Chondrocyte (in vitro differentiated cells): ENCODE measurements around the gene SLC35F4. TPM values are rescaled to one million over a fixed set of nuclear protein-coding genes. Genes with fewer than 3 reads are reported as not detected.

Source experiments
- DNase-seq: peaks from one replicate; pipeline ENCODE4 v3.0.0; 2021; ENCODE audit warnings: mixed read lengths, low spot score
- H3K27ac Mint-ChIP-seq: one replicate; pipeline ENCODE4 v1.8.0; 2021; ENCODE audit warnings: mild to moderate bottlenecking, moderate library complexity, mixed read lengths; ENCODE audit not compliant: unreplicated experiment
- H3K27me3 Mint-ChIP-seq: 2 replicates; pipeline ENCODE4 v1.8.0; 2021; ENCODE audit warnings: low read depth, mixed read lengths
- H3K36me3 Mint-ChIP-seq: 2 replicates; pipeline ENCODE4 v1.8.0; 2021; ENCODE audit warnings: low read depth, mixed read lengths
- H3K4me1 Mint-ChIP-seq: 2 replicates; pipeline ENCODE4 v1.8.0; 2021; ENCODE audit warnings: low read depth, mild to moderate bottlenecking, mixed read lengths
- H3K4me3 Mint-ChIP-seq: one replicate; pipeline ENCODE4 v1.8.0; 2021; ENCODE audit warnings: mild to moderate bottlenecking, moderate library complexity, mixed read lengths; ENCODE audit not compliant: unreplicated experiment
- H3K9me3 Mint-ChIP-seq: 2 replicates; pipeline ENCODE4 v1.8.0; 2021; ENCODE audit warnings: low read depth, mixed read lengths
- CTCF ChIP-seq: fragments of 200-600 bp; sonication (generic); IDR thresholded peaks from 2 replicates; pipeline ENCODE4 v1.5.0; 2021; ENCODE audit warnings: antibody characterized with exemption, mild to moderate bottlenecking, moderate library complexity
- total RNA-seq: library from RNA; stranded (reverse); gene quantifications from 3 replicates; pipeline ENCODE4 v1.2.1, GENCODE V29; 2021

Gene SLC35F4
- total RNA-seq, 1 donor from 2014 or later, result not detected

- no peaks in the 10 kb centered on the region for H3K36me3 Mint-ChIP-seq
- no peaks in the 10 kb centered on the region for H3K4me1 Mint-ChIP-seq
- no peak for DNase-seq
- H3K9me3 Mint-ChIP-seq, result no peaks in the 10 kb centered on the region
- H3K27me3 Mint-ChIP-seq, result no peaks in the 10 kb centered on the region
- TF ChIP-seq CTCF, result no peak
- no peak overlapping the region for H3K4me3 Mint-ChIP-seq
- H3K27ac Mint-ChIP-seq, result no peak overlapping the region
These were observed 53.2 kb downstream of the SLC35F4 start for GRCh38 chr14:57812741-57813140.

- no peak for TF ChIP-seq CTCF
- Mint-ChIP-seq H3K4me1 (no peaks in the 10 kb centered on the region), H3K27me3 (no peaks in the 10 kb centered on the region), H3K9me3 (no peaks in the 10 kb centered on the region), H3K4me3 (no peak overlapping the region), H3K36me3 (no peaks in the 10 kb centered on the region), H3K27ac (no peak overlapping the region)
- DNase-seq, result no peak
These were observed 53.8 kb downstream of the SLC35F4 start for GRCh38 chr14:57811998-57812546.

GRCh38 chr14:57809808-57810207 is 56.1 kb downstream of the SLC35F4 start:
- no peaks in the 10 kb centered on the region for H3K36me3 Mint-ChIP-seq
- no peaks in the 10 kb centered on the region for H3K9me3 Mint-ChIP-seq
- no peak for DNase-seq
- no peak overlapping the region for H3K27ac Mint-ChIP-seq
- no peak for TF ChIP-seq CTCF
- peaks cover 4% of the 10 kb centered on the region for H3K27me3 Mint-ChIP-seq
- H3K4me3 Mint-ChIP-seq, result no peak overlapping the region
- no peaks in the 10 kb centered on the region for H3K4me1 Mint-ChIP-seq

- H3K27ac Mint-ChIP-seq, result no peak overlapping the region
- no peaks in the 10 kb centered on the region for H3K27me3 Mint-ChIP-seq
- H3K36me3 Mint-ChIP-seq, result no peaks in the 10 kb centered on the region
- peaks cover 8% of the 10 kb centered on the region for H3K9me3 Mint-ChIP-seq
- TF ChIP-seq CTCF, result no peak
- H3K4me1 Mint-ChIP-seq, result no peaks in the 10 kb centered on the region
- no peak overlapping the region for H3K4me3 Mint-ChIP-seq
- DNase-seq, result no peak
These were observed 68.7 kb downstream of the SLC35F4 start for GRCh38 chr14:57797160-57797559.

- Mint-ChIP-seq H3K9me3 (peaks cover 5% of the 10 kb centered on the region), H3K36me3 (no peaks in the 10 kb centered on the region), H3K4me1 (no peaks in the 10 kb centered on the region), H3K27me3 (no peaks in the 10 kb centered on the region), H3K27ac (no peak overlapping the region), H3K4me3 (no peak overlapping the region)
- no peak for TF ChIP-seq CTCF
- no peak for DNase-seq
These were observed 69.3 kb downstream of the SLC35F4 start for GRCh38 chr14:57796556-57796955.
